OCI-LY7 (cell line): ENCODE results near the gene ALG9. TPM values are rescaled to one million over a fixed set of nuclear protein-coding genes. Genes with fewer than 3 reads are reported as not detected.

Source experiments
- BruUV-seq: library from RNA; stranded (reverse); fragments of 400-500 nt; replicated peaks from 2 replicates; lab custom pipeline; 2021; lab: Mats Ljungman, UMichigan
- CTCF ChIA-PET: fragments of 300-600 bp; sonication (Branson Sonifier 250); formaldehyde crosslinking; loops from one replicate; lab custom pipeline; 2022; ENCODE audit warnings: antibody characterized with exemption; ENCODE audit not compliant: unreplicated experiment; lab: Charles Lee
- POLR2A ChIA-PET: fragments of 300-600 bp; sonication (Branson Sonifier 250); formaldehyde crosslinking; loops from one replicate; lab custom pipeline; 2022; ENCODE audit warnings: antibody characterized with exemption; lab: Charles Lee
- DNase-seq: peaks from one replicate; pipeline ENCODE4 v3.0.0-alpha.2; 2015; ENCODE audit warnings: low spot score
- H2AFZ ChIP-seq: fragments of 200-600 bp; sonication (generic), shearing (Covaris generic); 2 replicates; pipeline ENCODE4 v1.6.1; 2014; ENCODE audit warnings: mild to moderate bottlenecking, antibody characterized with exemption, low read length, moderate library complexity
- H3K27ac ChIP-seq: fragments of 200-600 bp; sonication (generic); 2 replicates; pipeline ENCODE4 v1.5.1; 2014; ENCODE audit warnings: mixed run types, low read depth, mild to moderate bottlenecking, moderate library complexity, low read length, inconsistent platforms; ENCODE audit not compliant: poor library complexity, severe bottlenecking
- H3K36me3 ChIP-seq: fragments of 200-600 bp; sonication (generic); 2 replicates; pipeline ENCODE4 v1.6.1; 2014; ENCODE audit warnings: mild to moderate bottlenecking, antibody characterized with exemption, low read length, moderate library complexity, mixed read lengths; ENCODE audit not compliant: insufficient read depth
- H3K4me1 ChIP-seq: fragments of 200-600 bp; sonication (generic); 2 replicates; pipeline ENCODE4 v1.5.1; 2014; ENCODE audit warnings: mild to moderate bottlenecking, low read length; ENCODE audit not compliant: insufficient read depth, poor library complexity, severe bottlenecking
- H3K4me2 ChIP-seq: fragments of 200-600 bp; sonication (generic); 2 replicates; pipeline ENCODE4 v1.6.1; 2014; ENCODE audit warnings: mild to moderate bottlenecking, low read length
- H3K4me3 ChIP-seq: fragments of 200-600 bp; sonication (generic); 2 replicates; pipeline ENCODE4 v1.5.1; 2014; ENCODE audit warnings: mild to moderate bottlenecking, low read depth, low read length; ENCODE audit not compliant: poor library complexity, severe bottlenecking
- H3K79me2 ChIP-seq: fragments of 200-600 bp; sonication (generic); 2 replicates; pipeline ENCODE4 v1.6.1; 2016; ENCODE audit warnings: low read depth, mild to moderate bottlenecking, low read length, moderate library complexity, mixed read lengths; ENCODE audit not compliant: insufficient read depth
- H3K9me2 ChIP-seq: fragments of 200-600 bp; sonication (generic); 2 replicates; pipeline ENCODE4 v1.6.1; 2016; ENCODE audit warnings: mild to moderate bottlenecking, low read length, mixed read lengths; ENCODE audit not compliant: insufficient read depth
- H3K9me3 ChIP-seq: fragments of 200-600 bp; sonication (generic); 2 replicates; pipeline ENCODE4 v1.6.1; 2014; ENCODE audit warnings: mild to moderate bottlenecking, mixed run types, low read length, mixed read lengths
- H4K20me1 ChIP-seq: fragments of 200-600 bp; sonication (generic); 2 replicates; pipeline ENCODE4 v1.6.1; 2014; ENCODE audit warnings: mild to moderate bottlenecking, antibody characterized with exemption, low read length, moderate library complexity, mixed read lengths; ENCODE audit not compliant: insufficient read depth
- CTCF ChIP-seq: fragments of 200-600 bp; sonication (generic); conservative IDR thresholded peaks from 2 replicates; pipeline ENCODE4 v1.5.1; 2014; ENCODE audit warnings: mild to moderate bottlenecking, antibody characterized with exemption, low read length, moderate library complexity, mixed read lengths
- EZH2phosphoT487 ChIP-seq: fragments of 200-600 bp; sonication (generic); IDR thresholded peaks from 2 replicates; pipeline ENCODE4 v1.6.1; 2018; ENCODE audit warnings: low read depth, borderline replicate concordance, mild to moderate bottlenecking, mixed run types, antibody characterized with exemption, low read length, moderate library complexity, mixed read lengths
- intact Hi-C: fragments of 100-400 bp; cut with micrococcal nuclease; formaldehyde crosslinking; loops from one replicate; pipeline ENCODE4 v1.10.0; 2022; ENCODE audit not compliant: unreplicated experiment
- total RNA-seq, 2 experiments: library from RNA; depleted of rRNA in 1 of 2; stranded (reverse); fragments of >200 nt in 1 of 2; shearing (Covaris generic) in 1 of 2; gene quantifications; 2 replicates each; pipeline ENCODE4 v1.2.3, GENCODE V29; 2014 to 2022

The ALG9 gene
- total RNA-seq, 2 experiments from 2014 or later = 16.8 to 21.6 TPM

GRCh38 chr11:111870113-111870512 is 1.3 kb downstream of the ALG9 start:
- BruUV-seq = no TSS peak
- Histone ChIP-seq H3K36me3 (peaks cover 29% of the 10 kb centered on the region), H3K9me2 (no peaks in the 10 kb centered on the region), H3K4me2 (peak overlapping the region; percentile 82), H2AFZ (peak overlapping the region; percentile 99; the same call in 1 of the 2 replicates), H3K9me3 (no peaks in the 10 kb centered on the region), H3K79me2 (peaks cover 9% of the 10 kb centered on the region; the same call in 1 of the 2 replicates), H3K4me3 (peak overlapping the region; percentile 79), H3K4me1 (peaks cover 16% of the 10 kb centered on the region), H3K27ac (no peak overlapping the region), H4K20me1 (no peaks in the 10 kb centered on the region)
- CTCF ChIA-PET = no interaction called here
- POLR2A ChIA-PET = interaction anchor here (0.5 to 2.2 kb wide), 13 partner anchors 9 to 215 kb away, joined by 3 to 14 read pairs (median 4); no protein-coding TSS in a partner anchor
- no peak for TF ChIP-seq CTCF
- TF ChIP-seq EZH2phosphoT487 = no peak
- no peak for DNase-seq
- intact Hi-C loops = loop anchor here (5.0 kb wide), 1 partner anchor 268 kb away; the partner anchor contains the start of gene SIK2

- CTCF ChIA-PET = no interaction called here
- POLR2A ChIA-PET = interaction anchor here (1.1 to 1.3 kb wide), 3 partner anchors 8 to 28 kb away, joined by 3 read pairs; partner anchors contain the start of gene ALG9
- H3K9me2 ChIP-seq = no peaks in the 10 kb centered on the region
- H3K4me2 ChIP-seq = no peak overlapping the region
- no peaks in the 10 kb centered on the region for H3K79me2 ChIP-seq
- DNase-seq = no peak
- intact Hi-C loops = no loop called here
- H3K9me3 ChIP-seq = no peaks in the 10 kb centered on the region
- H3K4me3 ChIP-seq = no peak overlapping the region
- H4K20me1 ChIP-seq = no peaks in the 10 kb centered on the region
- H3K4me1 ChIP-seq = no peaks in the 10 kb centered on the region
- no TSS peak for BruUV-seq
- TF ChIP-seq EZH2phosphoT487 (no peak), CTCF (no peak)
- no peak overlapping the region for H2AFZ ChIP-seq
- H3K36me3 ChIP-seq = peaks cover 39% of the 10 kb centered on the region
- H3K27ac ChIP-seq = no peak overlapping the region
These were observed 11.1 kb downstream of the ALG9 start for GRCh38 chr11:111860257-111860656.

GRCh38 chr11:111855506-111855905 is 15.9 kb downstream of the ALG9 start:
- H3K9me3 ChIP-seq = no peaks in the 10 kb centered on the region
- intact Hi-C loops = no loop called here
- ChIA-PET POLR2A (no interaction called here), CTCF (no interaction called here)
- no peak overlapping the region for H3K4me2 ChIP-seq
- no peak overlapping the region for H2AFZ ChIP-seq
- H3K79me2 ChIP-seq = no peaks in the 10 kb centered on the region
- BruUV-seq = no TSS peak
- no peaks in the 10 kb centered on the region for H3K4me1 ChIP-seq
- H4K20me1 ChIP-seq = no peaks in the 10 kb centered on the region
- H3K27ac ChIP-seq = no peak overlapping the region
- H3K9me2 ChIP-seq = no peaks in the 10 kb centered on the region
- H3K36me3 ChIP-seq = peaks cover 55% of the 10 kb centered on the region
- TF ChIP-seq CTCF = no peak
- no peak for TF ChIP-seq EZH2phosphoT487
- no peak overlapping the region for H3K4me3 ChIP-seq
- DNase-seq = no peak
